Thyroid gland (tissue), 4 donors: ENCODE measurements around the gene AGAP5.
A peak's percentile ranks its signal among the peaks of the same experiment; 100 is the strongest.

Experiments
- POLR2A ChIP-seq, 2 donors: fragments of 450-650 bp; IDR thresholded peaks; one replicate each; pipeline ENCODE4 v1.6.1; 2017; ENCODE audit warnings: antibody characterized with exemption in 2 of 2, mild to moderate bottlenecking in 2 of 2, moderate library complexity in 1 of 2
- TF ChIP-seq, protein P1 (sequence below), 6 experiments: fragments of 200-600 bp in 3 of 6; fragments of 450-650 bp in 3 of 6; sonication (generic) in 3 of 6; IDR thresholded peaks; one replicate each; pipeline ENCODE4 v1.5.1; 2016 to 2019; ENCODE audit warnings: antibody characterized with exemption in 6 of 6, mild to moderate bottlenecking in 2 of 6, inconsistent platforms in 1 of 6, moderate library complexity in 1 of 6

DNA sequence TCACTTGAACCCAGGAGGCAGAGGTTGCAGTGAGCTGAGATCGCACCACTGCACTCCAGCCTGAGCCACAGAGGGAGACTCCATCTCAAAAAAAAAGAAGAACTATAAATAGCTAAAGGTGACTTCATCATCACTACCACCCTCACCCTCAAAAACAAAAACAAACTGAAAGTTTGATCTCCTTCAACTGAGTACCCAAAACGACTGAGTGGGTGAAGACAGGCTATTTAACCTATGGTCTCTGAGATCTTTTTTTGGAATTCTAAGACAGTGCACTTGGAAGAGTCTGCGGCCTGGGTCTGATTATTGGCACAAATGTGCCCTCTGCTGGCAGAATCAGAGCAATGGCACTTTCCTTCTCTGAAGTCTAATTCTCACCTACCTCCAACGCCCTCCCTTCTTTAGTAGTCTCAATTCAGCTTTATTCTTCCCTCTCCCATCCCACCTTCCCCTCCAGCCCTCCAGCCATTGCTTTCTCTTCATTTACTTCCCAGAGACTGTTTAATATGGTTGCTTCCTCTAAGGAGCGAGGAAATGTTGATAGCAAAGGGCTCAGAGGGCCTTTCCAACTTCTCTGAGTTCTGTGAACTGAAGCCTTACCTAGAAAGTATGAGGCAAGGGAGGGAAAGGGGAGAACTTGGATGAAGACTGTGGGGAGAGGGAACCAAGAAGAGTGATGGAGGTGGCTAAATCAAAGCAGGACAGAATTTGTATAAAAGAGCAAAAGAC, 53.7 kb downstream of the AGAP5 start:
- TF ChIP-seq, protein P1, sequence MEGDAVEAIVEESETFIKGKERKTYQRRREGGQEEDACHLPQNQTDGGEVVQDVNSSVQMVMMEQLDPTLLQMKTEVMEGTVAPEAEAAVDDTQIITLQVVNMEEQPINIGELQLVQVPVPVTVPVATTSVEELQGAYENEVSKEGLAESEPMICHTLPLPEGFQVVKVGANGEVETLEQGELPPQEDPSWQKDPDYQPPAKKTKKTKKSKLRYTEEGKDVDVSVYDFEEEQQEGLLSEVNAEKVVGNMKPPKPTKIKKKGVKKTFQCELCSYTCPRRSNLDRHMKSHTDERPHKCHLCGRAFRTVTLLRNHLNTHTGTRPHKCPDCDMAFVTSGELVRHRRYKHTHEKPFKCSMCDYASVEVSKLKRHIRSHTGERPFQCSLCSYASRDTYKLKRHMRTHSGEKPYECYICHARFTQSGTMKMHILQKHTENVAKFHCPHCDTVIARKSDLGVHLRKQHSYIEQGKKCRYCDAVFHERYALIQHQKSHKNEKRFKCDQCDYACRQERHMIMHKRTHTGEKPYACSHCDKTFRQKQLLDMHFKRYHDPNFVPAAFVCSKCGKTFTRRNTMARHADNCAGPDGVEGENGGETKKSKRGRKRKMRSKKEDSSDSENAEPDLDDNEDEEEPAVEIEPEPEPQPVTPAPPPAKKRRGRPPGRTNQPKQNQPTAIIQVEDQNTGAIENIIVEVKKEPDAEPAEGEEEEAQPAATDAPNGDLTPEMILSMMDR (IDR thresholded peaks at IDR 0.05), result peak; percentile 62 to 96 (median 85)
- no peak for TF ChIP-seq POLR2A (IDR thresholded peaks at IDR 0.05)
